Ovary (tissue), 3 donors: ENCODE data around the gene PAM16.

ENCODE experiments used
- CTCF ChIP-seq, 3 donors: fragments of 450-650 bp in 2 of 3; fragments of 200-600 bp in 1 of 3; IDR thresholded peaks; one replicate each; pipeline versions ENCODE4 v1.5.1 to v1.8.0; 2016 to 2022; ENCODE audit warnings: antibody characterized with exemption in 3 of 3, mild to moderate bottlenecking in 1 of 3
- POLR2A ChIP-seq: fragments of 450-650 bp; IDR thresholded peaks from one replicate; pipeline ENCODE4 v1.6.1; 2017; ENCODE audit warnings: antibody characterized with exemption, mild to moderate bottlenecking, moderate library complexity
- donor health status: DM: no; HTN: no; CAD: no.

GRCh38 chr16:4318967-4319366 lies 32.2 kb downstream of the PAM16 start:
- no peak for TF ChIP-seq CTCF (IDR thresholded peaks at IDR 0.05)
- TF ChIP-seq POLR2A: no peak
